Measurements from ENCODE around the gene OASL. TPM values are rescaled to one million over a fixed set of nuclear protein-coding genes. Genes with fewer than 3 reads are reported as not detected.

The OASL gene
- total RNA-seq, 1 donor from 2014 or later: 0.79 TPM

DNA sequence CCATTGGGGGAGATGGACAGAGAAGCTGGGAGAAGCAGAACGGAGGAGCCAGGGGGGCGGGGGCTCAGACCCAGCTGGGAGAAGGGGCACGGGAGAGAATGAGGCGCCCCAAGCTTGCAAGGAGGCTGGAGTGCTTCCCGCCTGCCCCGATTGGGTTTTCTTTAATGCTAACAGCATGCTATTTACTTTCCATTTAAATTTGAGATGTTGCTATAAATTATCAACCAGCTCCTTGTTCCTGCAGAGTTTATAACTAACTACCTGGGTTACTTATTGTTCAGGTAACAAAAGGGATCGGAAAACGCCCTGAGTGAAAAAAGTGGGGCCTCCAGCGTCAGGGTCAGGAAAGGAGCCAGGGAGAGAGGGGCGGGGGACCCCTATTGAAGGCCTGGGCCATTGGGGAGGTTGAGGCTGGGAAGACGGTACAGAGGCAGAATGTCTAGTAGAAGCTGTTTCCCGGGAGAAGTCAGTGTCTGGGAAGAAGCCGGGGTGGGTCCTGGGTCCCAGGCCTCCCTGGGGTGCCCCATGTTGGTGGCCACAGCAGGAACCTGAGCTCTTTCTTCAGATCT is 58.2 kb downstream of the OASL start:
- Histone ChIP-seq H3K36me3 (ENCODE audit: control insufficient read depth, insufficient read depth, low read length) (no peaks in the 10 kb centered on the region), H3K4me3 (ENCODE audit: low read depth, low read length) (no peak overlapping the region), H3K27me3 (ENCODE audit: control insufficient read depth, insufficient read depth, low read length) (no peaks in the 10 kb centered on the region)
- FAIRE-seq (no peak), DNase-seq (ENCODE audit: low read depth) (no peak)
- TF ChIP-seq CTCF (IDR thresholded peaks at IDR 0.05; ENCODE audit: insufficient read depth, low read length, severe bottlenecking): no peak

DNA sequence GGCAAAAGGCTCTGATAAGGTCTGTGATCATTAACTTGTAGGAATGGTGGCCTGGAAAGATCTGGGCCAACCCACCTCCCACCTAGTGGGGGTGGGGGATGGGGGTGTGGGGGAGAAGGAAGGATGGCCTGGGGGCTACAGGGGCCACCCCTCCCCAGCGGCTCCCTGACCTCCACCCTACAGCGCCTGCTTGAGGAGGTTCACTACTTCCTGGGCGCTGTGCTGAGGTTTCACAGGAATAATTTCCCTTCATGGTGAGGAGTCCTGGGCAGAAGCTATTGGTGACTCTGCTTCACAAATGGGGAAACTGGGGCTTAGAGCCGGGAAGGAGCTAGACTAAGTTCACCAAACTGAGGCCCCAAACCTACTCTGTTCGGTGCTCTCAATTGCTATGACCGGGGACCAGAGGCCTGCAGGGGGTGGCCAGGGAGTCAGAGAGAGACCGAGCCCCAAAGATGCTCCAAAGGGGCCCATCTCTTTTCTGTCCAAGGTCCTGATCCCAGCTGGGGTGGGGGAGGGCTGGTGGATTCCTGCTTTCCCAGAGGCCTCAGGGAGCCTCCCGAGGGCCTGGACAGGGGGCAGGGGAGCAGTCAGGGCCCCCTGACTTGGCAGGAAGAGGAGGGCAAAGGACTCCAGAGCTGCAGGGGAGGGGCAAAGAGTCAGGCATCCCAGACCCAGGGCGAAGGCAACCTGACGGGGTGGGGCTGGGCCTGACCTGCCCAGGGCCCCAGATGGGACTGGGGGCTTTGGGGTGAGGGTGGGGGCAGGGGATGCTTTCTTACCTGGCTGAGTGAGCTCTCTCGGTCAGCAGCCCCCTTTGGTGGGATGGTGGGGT is 59.0 kb downstream of the OASL start:
- Histone ChIP-seq H3K4me3 (ENCODE audit: low read depth, low read length) (no peak overlapping the region), H3K27me3 (ENCODE audit: control insufficient read depth, insufficient read depth, low read length) (no peaks in the 10 kb centered on the region), H3K36me3 (ENCODE audit: control insufficient read depth, insufficient read depth, low read length) (no peaks in the 10 kb centered on the region)
- FAIRE-seq (no peak), DNase-seq (ENCODE audit: low read depth) (no peak)
- TF ChIP-seq CTCF (IDR thresholded peaks at IDR 0.05; ENCODE audit: insufficient read depth, low read length, severe bottlenecking): no peak

DNA sequence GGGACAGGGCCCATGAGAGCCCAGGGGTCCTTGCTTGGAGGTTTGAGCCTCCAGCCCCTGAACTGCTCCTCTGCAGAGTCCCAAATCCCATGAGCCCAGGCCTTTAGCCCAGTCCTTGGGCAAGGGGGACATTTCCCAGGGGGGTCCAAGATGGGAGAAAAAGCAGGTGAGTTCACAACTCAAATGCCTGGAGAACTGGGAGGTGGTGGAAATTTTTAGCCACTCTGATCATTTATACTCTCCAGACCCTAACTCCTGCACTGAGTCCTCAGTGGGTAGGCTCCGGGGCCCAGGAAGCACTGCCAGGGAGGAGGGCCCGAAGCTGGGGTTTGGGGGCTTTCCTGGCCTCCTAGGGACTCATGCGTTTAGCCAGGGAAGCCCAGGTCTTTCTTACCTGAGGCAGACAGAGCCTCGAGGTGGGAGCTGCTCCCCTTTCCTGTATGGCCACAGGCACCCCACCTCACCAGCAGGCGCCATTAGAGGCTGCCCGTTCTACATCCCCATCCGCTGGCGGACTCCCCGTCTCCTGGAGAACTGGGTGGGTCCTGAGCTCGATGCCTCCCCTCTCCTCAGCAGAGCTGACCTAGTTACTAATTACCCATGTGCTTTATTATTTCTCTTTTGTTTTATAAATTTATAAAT is 59.7 kb downstream of the OASL start:
- DNase-seq (ENCODE audit: low read depth): no peak
- FAIRE-seq: no peak
- no peaks in the 10 kb centered on the region for H3K27me3 ChIP-seq (ENCODE audit: control insufficient read depth, insufficient read depth, low read length)
- TF ChIP-seq CTCF (IDR thresholded peaks at IDR 0.05; ENCODE audit: insufficient read depth, low read length, severe bottlenecking): no peak
- H3K4me3 ChIP-seq (ENCODE audit: low read depth, low read length): no peak overlapping the region
- no peaks in the 10 kb centered on the region for H3K36me3 ChIP-seq (ENCODE audit: control insufficient read depth, insufficient read depth, low read length)

GRCh38 chr12:120978296-120979219 is 60.5 kb downstream of the OASL start, which contains the start of gene HNF1A:
TSS of gene HNF1A (plus strand) at chr12:120978543. CDS start at chr12:120978769, 226 bp downstream.
- Histone ChIP-seq H3K27me3 (ENCODE audit: control insufficient read depth, insufficient read depth, low read length) (no peaks in the 10 kb centered on the region), H3K4me3 (ENCODE audit: low read depth, low read length) (no peak within 1 kb of the TSS), H3K36me3 (ENCODE audit: control insufficient read depth, insufficient read depth, low read length) (no peaks in the 10 kb centered on the region)
- DNase-seq (ENCODE audit: low read depth) (no peak), FAIRE-seq (no peak)
- TF ChIP-seq CTCF (IDR thresholded peaks at IDR 0.05; ENCODE audit: insufficient read depth, low read length, severe bottlenecking): no peak

DNA sequence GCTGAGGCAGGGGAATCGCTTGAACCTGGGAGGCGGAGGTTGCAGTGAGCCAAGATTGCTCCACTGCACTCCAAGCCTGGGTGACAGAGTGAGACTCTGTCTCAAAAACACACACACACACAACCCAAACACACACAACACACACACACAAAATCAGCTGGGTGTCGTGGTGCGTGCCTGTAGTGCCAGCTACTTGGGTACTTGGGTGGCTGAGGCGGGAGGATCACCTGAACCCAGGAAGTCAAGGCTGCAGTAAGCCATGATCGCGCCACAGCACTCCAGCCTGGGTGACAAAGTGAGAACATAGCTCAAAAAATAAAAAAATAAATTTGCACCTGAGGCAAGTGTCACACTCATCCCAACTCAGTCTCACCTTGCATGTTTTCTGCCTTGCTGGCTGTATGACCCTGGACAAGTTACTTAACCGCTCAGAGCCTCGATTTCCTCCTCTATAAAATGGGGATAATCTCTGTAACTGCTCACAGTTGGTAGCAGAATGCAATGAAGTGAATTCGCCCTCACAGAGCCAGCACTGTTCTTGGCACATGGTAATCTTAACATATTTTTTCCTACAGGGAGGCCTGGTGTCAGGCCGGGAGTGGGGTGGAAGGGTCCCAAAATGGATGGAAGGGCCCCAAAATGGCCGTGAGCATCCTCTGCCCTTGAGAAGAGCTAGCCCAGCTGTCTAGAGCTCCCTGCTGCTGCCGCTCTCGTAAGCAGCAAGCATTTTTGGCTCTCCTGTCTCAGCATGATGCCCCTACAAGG is 61.3 kb downstream of the OASL start:
- H3K36me3 ChIP-seq (ENCODE audit: control insufficient read depth, insufficient read depth, low read length): no peaks in the 10 kb centered on the region
- FAIRE-seq: no peak
- no peak for DNase-seq (ENCODE audit: low read depth)
- no peak overlapping the region for H3K4me3 ChIP-seq (ENCODE audit: low read depth, low read length)
- TF ChIP-seq CTCF (IDR thresholded peaks at IDR 0.05; ENCODE audit: insufficient read depth, low read length, severe bottlenecking): no peak
- H3K27me3 ChIP-seq (ENCODE audit: control insufficient read depth, insufficient read depth, low read length): no peaks in the 10 kb centered on the region
